IPS-NIHi7 (cell line): Measurements from ENCODE around the gene TIMD4.
"Not testable (repeated sequence)": the region's sequence is repeated elsewhere in the genome, so short reads cannot be mapped to it uniquely, and the experiment has no call there.

ENCODE experiments used
- DNase-seq: peaks from one replicate; pipeline ENCODE4 v3.0.0; 2012; ENCODE audit warnings: mixed read lengths; ENCODE audit errors: extremely low spot score

Gene TIMD4

GRCh38 chr5:156963125-156963524 is at the start of gene TIMD4:
TIMD4 (minus strand) TSS chr5:156963226; CDS start chr5:156963198, 28 bp downstream.
- DNase-seq: no peak

- no peak for DNase-seq
These were observed 43.2 kb upstream of the TIMD4 start for GRCh38 chr5:157006262-157006661.

- no peak for DNase-seq
These were observed 42.0 kb upstream of the TIMD4 start for GRCh38 chr5:157004893-157005551.

GRCh38 chr5:156991714-156992113 is 28.7 kb upstream of the TIMD4 start:
- no peak for DNase-seq

GRCh38 chr5:156984064-156984463 is 21.0 kb upstream of the TIMD4 start:
- DNase-seq: no peak

- no peak for DNase-seq
These were observed 18.5 kb upstream of the TIMD4 start for GRCh38 chr5:156981481-156981880.

- DNase-seq: no peak
These were observed 11.3 kb upstream of the TIMD4 start for GRCh38 chr5:156974328-156974727.

GRCh38 chr5:156971848-156972525 is 9.0 kb upstream of the TIMD4 start:
- no peak for DNase-seq

GRCh38 chr5:156971415-156971814 is 8.4 kb upstream of the TIMD4 start:
- no peak for DNase-seq

- not testable (repeated sequence) for DNase-seq
These were observed 4.4 kb upstream of the TIMD4 start for GRCh38 chr5:156967386-156967785.

- no peak for DNase-seq
These were observed 6.7 kb downstream of the TIMD4 start for GRCh38 chr5:156956321-156956720.

GRCh38 chr5:156951359-156951758 is 11.7 kb downstream of the TIMD4 start:
- DNase-seq: no peak

GRCh38 chr5:156950716-156951115 is 12.3 kb downstream of the TIMD4 start:
- DNase-seq: no peak

GRCh38 chr5:156949424-156949823 is 13.6 kb downstream of the TIMD4 start:
- DNase-seq: no peak

- DNase-seq: no peak
These were observed 15.1 kb downstream of the TIMD4 start for GRCh38 chr5:156947925-156948324.

- no peak for DNase-seq
These were observed 21.0 kb downstream of the TIMD4 start for GRCh38 chr5:156942064-156942463.

- not testable (repeated sequence) for DNase-seq
These were observed 22.6 kb downstream of the TIMD4 start for GRCh38 chr5:156940462-156940861.

- no peak for DNase-seq
These were observed 26.1 kb downstream of the TIMD4 start for GRCh38 chr5:156936972-156937371.

GRCh38 chr5:156934450-156935211 is 28.4 kb downstream of the TIMD4 start:
- peak; percentile 47 for DNase-seq

GRCh38 chr5:156929366-156929948 is 33.6 kb downstream of the TIMD4 start:
- no peak for DNase-seq

GRCh38 chr5:156927545-156927944 is 35.5 kb downstream of the TIMD4 start:
- no peak for DNase-seq

GRCh38 chr5:156925767-156926166 is 37.3 kb downstream of the TIMD4 start:
- not testable (repeated sequence) for DNase-seq
